Measurements from ENCODE around the gene FGF18.
"Not testable (repeated sequence)": the region's sequence is repeated elsewhere in the genome, so short reads cannot be mapped to it uniquely, and the experiment has no call there.

The FGF18 gene

GRCh38 chr5:171494452-171495121 is 75.1 kb downstream of the FGF18 start:
- no peak overlapping the region for H3K4me3 ChIP-seq (ENCODE audit: control insufficient read depth, low read depth, low read length)
- peak; percentile 92 for DNase-seq (ENCODE audit: low read depth)
- no peak for TF ChIP-seq CTCF (conservative IDR thresholded peaks at IDR 0.05; ENCODE audit: control insufficient read depth, insufficient read depth, low read depth, low read length)

GRCh38 chr5:171495122-171495700 is 75.8 kb downstream of the FGF18 start:
- no peak overlapping the region for H3K4me3 ChIP-seq (ENCODE audit: control insufficient read depth, low read depth, low read length)
- TF ChIP-seq CTCF (conservative IDR thresholded peaks at IDR 0.05; ENCODE audit: control insufficient read depth, insufficient read depth, low read depth, low read length) = no peak
- DNase-seq (ENCODE audit: low read depth) = peak; percentile 65

- no peak for DNase-seq (ENCODE audit: low read depth)
- no peak overlapping the region for H3K4me3 ChIP-seq (ENCODE audit: control insufficient read depth, low read depth, low read length)
- TF ChIP-seq CTCF (conservative IDR thresholded peaks at IDR 0.05; ENCODE audit: control insufficient read depth, insufficient read depth, low read depth, low read length) = no peak
These were observed 77.0 kb downstream of the FGF18 start for GRCh38 chr5:171496456-171496855.

GRCh38 chr5:171497494-171497893 is 78.0 kb downstream of the FGF18 start:
- not testable (repeated sequence) for H3K4me3 ChIP-seq (ENCODE audit: control insufficient read depth, low read depth, low read length); DNase-seq (ENCODE audit: low read depth)

GRCh38 chr5:171498166-171498565 is 78.7 kb downstream of the FGF18 start:
- no peak overlapping the region for H3K4me3 ChIP-seq (ENCODE audit: control insufficient read depth, low read depth, low read length)
- no peak for DNase-seq (ENCODE audit: low read depth)
- no peak for TF ChIP-seq CTCF (conservative IDR thresholded peaks at IDR 0.05; ENCODE audit: control insufficient read depth, insufficient read depth, low read depth, low read length)

GRCh38 chr5:171499611-171500010 is 80.2 kb downstream of the FGF18 start:
- no peak for TF ChIP-seq CTCF (conservative IDR thresholded peaks at IDR 0.05; ENCODE audit: control insufficient read depth, insufficient read depth, low read depth, low read length)
- DNase-seq (ENCODE audit: low read depth) = no peak
- no peak overlapping the region for H3K4me3 ChIP-seq (ENCODE audit: control insufficient read depth, low read depth, low read length)

GRCh38 chr5:171505473-171506043 is 86.1 kb downstream of the FGF18 start:
- H3K4me3 ChIP-seq (ENCODE audit: control insufficient read depth, low read depth, low read length) = no peak overlapping the region
- TF ChIP-seq CTCF (conservative IDR thresholded peaks at IDR 0.05; ENCODE audit: control insufficient read depth, insufficient read depth, low read depth, low read length) = no peak
- no peak for DNase-seq (ENCODE audit: low read depth)
